ENCODE results near the gene SMOC1.

DNA sequence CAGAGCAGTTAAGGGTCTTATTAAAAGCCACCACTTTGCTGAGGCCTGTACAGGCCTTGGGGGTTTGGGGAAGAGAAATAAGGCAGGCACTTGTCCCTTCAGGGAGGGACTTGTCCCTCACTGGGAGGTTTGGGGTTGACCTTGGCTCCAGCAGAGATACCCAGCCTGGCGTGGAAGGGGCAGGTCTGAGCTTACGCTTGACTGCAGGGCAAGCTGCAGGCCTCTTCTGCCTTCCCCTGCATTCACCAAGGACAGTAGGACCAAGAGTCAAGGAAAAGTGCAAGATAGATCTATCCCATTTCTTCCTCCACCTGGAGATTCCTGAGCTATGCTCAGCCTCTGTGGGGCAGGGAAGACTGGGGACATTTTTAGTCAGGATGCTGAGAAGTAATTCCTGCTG is 154.3 kb downstream of the SMOC1 start:
- no peak for TF ChIP-seq CTCF (IDR thresholded peaks at IDR 0.05)
- no peak for TF ChIP-seq POLR2AphosphoS5 (IDR thresholded peaks at IDR 0.05)
- no peak for TF ChIP-seq POLR2A (IDR thresholded peaks at IDR 0.05)
- no peak for TF ChIP-seq EP300 (IDR thresholded peaks at IDR 0.05)

Measured in suprapubic skin (tissue), 4 donors.